GM04504 (cell line): ENCODE results near the gene BRD3OS.

Source experiments
- DNase-seq: peaks from one replicate; pipeline ENCODE4 v3.0.0-alpha.2; 2012; ENCODE audit warnings: low read depth

BRD3OS gene

GRCh38 chr9:134004881-134005280 is 20.4 kb upstream of the BRD3OS start:
- DNase-seq, result no peak

- no peak for DNase-seq
Observed at GRCh38 chr9:134005381-134005780, 19.9 kb upstream of the BRD3OS start.

GRCh38 chr9:134007150-134007549 is 18.1 kb upstream of the BRD3OS start:
- no peak for DNase-seq

- no peak for DNase-seq
Observed at GRCh38 chr9:134007571-134007970, 17.7 kb upstream of the BRD3OS start.

GRCh38 chr9:134010310-134011173 is 14.7 kb upstream of the BRD3OS start:
- DNase-seq, result no peak

GRCh38 chr9:134011401-134011800 is 13.9 kb upstream of the BRD3OS start:
- DNase-seq, result no peak

- no peak for DNase-seq
Observed at GRCh38 chr9:134014946-134015345, 10.3 kb upstream of the BRD3OS start.

GRCh38 chr9:134024214-134024792 is 978 bp upstream of the BRD3OS start:
- no peak for DNase-seq

- peak; percentile 10 for DNase-seq
Observed at GRCh38 chr9:134025606-134026541, 593 bp downstream of the BRD3OS start.

- no peak for DNase-seq
Observed at GRCh38 chr9:134026581-134026980, 1.3 kb downstream of the BRD3OS start.

- DNase-seq, result no peak
Observed at GRCh38 chr9:134026981-134027380, 1.7 kb downstream of the BRD3OS start.

- no peak for DNase-seq
Observed at GRCh38 chr9:134027561-134027960, 2.3 kb downstream of the BRD3OS start.

GRCh38 chr9:134028076-134028475 is 2.8 kb downstream of the BRD3OS start:
- DNase-seq, result no peak

GRCh38 chr9:134028575-134029247 is 3.4 kb downstream of the BRD3OS start:
- no peak for DNase-seq

GRCh38 chr9:134029248-134030226 is 4.3 kb downstream of the BRD3OS start:
- DNase-seq, result no peak

GRCh38 chr9:134030821-134031470 is 5.7 kb downstream of the BRD3OS start:
- no peak for DNase-seq

GRCh38 chr9:134031783-134032182 is 6.5 kb downstream of the BRD3OS start:
- no peak for DNase-seq

GRCh38 chr9:134032456-134033222 is 7.4 kb downstream of the BRD3OS start:
- DNase-seq, result no peak

GRCh38 chr9:134033516-134034214 is 8.4 kb downstream of the BRD3OS start:
- no peak for DNase-seq
